Activated T-cell treated with anti-CD3 and anti-CD28 coated beads for 1 hour (primary cell): ENCODE measurements around the gene MAP3K10.
"Not testable (repeated sequence)": the region's sequence is repeated elsewhere in the genome, so short reads cannot be mapped to it uniquely, and the experiment has no call there.

Experiments used
- DNase-seq: peaks from one replicate; pipeline ENCODE4 v3.0.0-alpha.2; 2020; ENCODE audit warnings: low read depth

MAP3K10 gene

DNA sequence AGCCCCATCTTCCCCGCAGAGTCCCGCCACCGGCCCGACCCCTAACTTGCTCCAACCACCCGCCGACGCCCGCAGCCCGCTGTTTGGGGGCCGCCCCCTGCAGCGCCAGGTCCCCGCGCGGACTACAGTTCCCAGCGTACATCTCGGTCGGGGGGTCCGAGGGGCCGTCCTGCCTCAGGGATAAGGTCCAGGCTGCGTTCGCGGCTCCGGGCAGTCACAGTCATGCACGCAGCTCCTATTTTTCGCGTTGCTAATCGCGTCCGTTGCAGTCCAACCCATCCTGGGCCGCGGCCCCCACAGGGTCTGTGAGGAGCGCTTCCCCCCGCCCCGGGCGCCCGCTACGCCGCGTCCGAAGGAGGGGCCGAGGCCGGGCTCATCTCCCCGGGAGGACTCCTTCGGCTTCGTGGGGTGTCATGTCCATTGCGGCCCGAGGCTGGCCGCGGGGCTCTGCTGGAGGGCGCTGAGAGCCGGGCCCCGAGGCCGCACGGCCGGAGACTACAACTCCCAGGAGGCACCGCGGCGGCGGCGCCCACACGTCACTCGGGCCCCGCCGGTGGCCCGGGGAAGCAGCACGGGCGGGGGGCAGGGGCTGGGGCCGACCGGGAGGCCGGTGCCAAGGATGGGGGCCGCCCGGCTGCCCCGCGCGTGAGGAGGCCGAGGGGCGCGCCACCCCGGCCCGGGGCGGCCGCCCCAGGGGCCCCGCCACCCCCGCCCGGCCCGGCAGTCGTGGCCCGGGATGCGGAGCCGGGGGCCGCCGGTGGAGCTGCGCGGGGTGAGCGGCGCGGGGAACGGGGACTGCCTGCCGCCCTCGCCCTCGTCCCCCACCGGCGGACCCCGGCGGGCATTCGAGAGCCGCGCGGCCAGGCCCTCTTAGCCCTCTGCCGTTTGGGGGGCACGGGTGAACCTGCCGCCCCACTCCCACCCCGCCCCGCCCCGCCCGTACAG lies at the start of gene MAP3K10:
TSS of gene MAP3K10 (plus strand) at position 536 of the 945 bp plus-strand sequence. CDS start 606 bp downstream, outside the sequence.
- DNase-seq: peak; percentile 52

- DNase-seq: no peak
Measured at GRCh38 chr19:40141551-40141950, 49.7 kb upstream of the MAP3K10 start.

DNA sequence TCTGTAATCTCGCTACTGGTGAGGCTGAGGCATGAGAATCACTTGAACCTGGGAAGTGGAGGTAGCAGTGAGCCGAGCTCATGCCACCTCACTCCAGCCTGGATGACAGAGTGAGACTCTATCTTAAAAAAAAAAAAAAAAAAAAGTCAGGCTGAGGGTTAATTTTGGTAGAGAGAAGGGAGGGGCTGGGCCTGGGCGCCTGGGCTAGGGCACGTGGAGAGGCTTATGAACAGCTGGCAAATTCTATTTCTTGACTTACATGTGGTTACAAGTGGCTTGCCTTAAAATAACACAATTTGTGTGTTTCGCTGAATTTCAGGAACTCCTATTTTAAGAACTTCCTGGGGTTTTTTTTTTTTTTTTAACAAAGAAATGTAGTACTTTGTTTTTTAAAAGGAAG lies 47.6 kb upstream of the MAP3K10 start:
- DNase-seq: no peak

GRCh38 chr19:40144151-40144550 lies 47.1 kb upstream of the MAP3K10 start:
- DNase-seq: no peak

- DNase-seq: no peak
Measured at GRCh38 chr19:40144947-40145748, 46.1 kb upstream of the MAP3K10 start.

GRCh38 chr19:40145749-40146029 lies 45.5 kb upstream of the MAP3K10 start:
- DNase-seq: not testable (repeated sequence)

GRCh38 chr19:40147338-40147692 lies 43.9 kb upstream of the MAP3K10 start:
- no peak for DNase-seq

- DNase-seq: no peak
Measured at GRCh38 chr19:40147693-40148347, 43.4 kb upstream of the MAP3K10 start.

DNA sequence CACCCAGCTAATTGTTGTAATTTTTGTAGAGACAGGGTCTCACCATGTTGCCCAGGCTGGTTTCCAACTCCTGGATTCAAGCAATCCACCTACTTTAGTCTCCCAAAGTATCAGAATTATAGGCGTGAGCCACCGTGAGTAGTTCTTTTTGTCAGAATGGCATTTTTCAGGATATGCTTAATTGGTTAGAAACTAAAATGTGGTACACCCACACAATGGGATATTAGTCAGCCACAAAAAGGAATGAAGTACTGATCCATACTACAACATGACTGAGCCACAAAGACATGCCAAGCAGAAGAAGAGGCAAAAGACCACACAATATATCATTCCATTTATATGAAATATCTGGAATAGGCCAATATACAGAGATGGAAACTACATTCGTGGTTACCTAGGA lies 41.7 kb upstream of the MAP3K10 start:
- DNase-seq: no peak

DNA sequence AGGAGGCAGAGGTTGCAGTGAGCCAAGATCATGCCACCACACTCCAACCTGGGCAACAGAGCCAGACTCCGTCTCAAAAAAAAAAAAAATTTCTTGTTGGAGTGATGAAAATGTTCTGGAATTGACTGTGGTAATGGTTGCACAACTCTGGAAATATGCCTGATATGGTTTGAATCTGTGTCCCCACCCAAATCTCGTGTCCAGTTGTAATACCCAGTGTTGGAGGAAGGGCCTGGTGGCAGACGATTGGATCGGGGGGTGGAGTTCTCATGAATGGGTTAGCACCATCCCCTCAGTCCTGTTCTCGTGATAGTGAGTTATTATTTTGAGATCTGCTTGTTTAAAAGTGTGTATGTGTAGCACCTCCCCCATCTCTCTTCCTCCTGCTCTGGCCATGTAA lies 41.1 kb upstream of the MAP3K10 start:
- no peak for DNase-seq

DNA sequence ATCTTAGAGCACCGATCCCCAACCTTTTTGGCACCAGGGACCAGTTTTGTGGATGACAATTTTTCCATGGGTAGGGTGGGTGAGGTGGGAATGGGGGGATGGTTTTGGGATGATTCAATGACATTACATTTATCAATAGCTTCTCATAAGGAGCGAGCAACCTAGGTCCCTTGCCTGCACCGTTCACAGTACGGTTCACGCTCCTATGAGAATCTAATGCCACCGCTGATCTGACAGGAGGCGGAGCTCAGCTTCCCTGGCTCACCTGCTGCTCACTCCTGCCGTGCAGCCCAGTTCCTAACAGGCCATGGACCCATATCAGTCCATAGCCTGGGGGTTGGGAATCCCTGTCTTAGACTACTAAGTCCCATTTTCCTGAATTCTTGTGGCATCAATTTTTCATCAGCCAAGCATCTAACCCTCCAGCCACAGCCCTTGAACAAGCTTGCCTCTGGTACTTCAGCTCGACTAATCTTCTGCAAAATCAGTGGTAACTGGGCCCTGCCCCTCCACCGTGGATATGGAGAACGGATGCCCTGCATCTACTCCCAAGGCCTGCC lies 37.0 kb upstream of the MAP3K10 start:
- DNase-seq: no peak

GRCh38 chr19:40155749-40156265 lies 35.4 kb upstream of the MAP3K10 start:
- no peak for DNase-seq

DNA sequence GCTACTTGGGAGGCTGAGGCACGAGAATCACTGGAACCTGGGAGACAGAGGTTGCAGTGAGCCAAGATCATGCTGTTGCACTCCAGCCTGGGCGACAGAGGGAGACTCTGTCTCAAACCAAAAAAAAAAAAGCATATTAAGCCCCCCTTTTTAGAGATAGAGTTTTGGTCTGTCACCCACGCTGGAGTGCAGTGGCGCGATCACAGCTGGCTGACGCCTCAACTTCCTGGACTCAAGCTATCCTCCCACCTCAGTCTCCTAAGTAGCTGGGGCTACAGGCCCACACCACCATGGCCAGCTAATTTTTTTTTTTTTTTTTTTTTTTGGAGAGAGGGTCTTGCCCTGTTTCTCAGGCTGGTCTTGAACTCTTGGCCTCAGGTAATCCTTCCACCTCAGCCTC lies 34.2 kb upstream of the MAP3K10 start:
- DNase-seq: no peak

DNA sequence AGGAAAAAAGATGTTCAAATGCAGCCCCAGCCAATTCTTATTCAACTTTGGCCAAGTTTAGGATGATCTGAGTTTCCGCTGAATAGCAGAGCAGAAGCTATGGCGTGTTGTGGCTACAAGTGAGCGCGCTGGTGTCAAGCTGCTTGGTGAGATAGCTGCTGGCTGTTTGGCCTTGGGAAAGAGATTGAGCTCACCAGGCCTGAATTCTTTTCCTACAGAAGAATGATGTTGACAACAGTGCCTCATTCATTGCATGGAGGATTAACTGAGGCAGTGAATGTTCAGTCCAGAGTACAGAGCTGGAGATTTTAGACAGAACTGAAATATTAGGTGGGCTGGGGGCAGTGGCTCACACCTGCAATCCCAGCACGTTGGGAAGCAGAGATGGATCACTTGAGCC lies 31.5 kb upstream of the MAP3K10 start:
- DNase-seq: no peak

DNA sequence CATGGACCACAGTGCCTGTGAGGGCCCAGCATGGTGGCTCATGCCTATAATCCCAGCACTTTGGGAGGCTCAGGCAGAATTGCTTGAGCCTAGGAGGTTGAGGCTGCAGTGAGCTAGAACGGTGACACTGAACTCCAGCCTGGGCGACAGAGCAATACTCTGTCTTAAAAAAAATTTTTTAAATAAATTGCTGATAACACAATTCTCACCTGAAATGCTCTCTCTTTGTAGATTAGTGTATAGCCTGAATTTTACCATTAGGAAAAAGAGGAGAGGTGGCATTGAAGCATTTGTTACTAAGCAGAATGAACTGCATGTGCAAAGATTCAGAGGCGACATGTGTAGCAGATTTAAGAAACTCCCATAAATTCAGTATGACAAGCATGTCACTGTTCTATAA lies 29.1 kb upstream of the MAP3K10 start:
- DNase-seq: no peak

DNA sequence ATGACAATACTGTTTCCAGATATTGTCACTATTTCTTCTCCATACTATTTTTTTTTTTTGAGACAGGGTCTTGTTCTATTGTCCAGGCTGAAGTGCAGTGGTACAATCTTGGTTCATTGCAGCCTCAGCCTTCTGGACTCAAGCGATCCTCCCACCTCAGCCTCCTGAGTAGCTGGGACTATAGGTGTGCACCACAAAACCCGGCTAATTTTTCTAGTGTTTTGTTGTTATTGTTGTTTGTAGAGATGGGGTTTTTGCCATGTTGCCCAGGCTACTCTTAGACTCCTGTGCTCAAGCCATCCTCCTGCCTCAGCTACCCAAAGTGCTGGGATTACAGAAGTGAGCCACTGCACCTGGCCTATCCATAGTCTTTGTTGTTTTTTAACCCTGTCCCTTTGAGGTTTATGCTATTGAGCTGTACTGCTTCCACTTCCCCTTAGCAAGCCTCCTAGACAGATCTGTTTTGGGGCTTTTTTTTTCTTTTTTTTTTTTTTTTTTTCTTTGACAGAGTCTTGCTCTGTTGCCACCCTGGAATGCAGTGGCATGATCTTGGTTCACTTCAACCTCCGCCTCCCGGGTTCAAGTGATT lies 27.6 kb upstream of the MAP3K10 start:
- no peak for DNase-seq

DNA sequence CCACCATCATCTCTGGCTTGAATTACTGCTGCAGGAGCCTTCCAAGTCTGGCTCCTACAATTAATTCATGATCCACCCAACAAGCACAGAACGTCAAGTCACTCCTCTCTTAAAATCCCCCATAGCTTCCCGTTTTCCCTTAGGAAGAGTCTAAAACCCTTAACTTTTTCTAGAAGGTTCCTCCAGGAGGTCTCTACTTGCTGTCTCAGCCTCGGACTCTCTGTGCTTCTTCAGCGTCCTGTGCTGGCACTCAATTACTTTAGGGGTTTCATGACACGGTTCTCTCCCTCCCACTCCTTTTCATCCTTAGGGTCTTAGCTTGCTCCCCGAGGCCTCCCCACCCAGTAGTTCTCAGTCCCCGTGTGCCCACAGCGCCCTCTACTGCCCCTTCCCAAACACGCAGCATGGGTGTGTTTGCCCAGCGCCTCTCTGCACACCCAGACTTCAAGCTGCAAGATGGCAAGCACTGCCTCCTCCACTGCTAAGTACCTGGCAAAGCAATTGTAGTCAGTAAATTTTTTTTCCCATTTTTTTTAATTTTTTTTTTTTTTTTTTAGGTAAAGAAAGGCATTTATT lies 25.8 kb upstream of the MAP3K10 start:
- peak; percentile 53 for DNase-seq

- not testable (repeated sequence) for DNase-seq
Measured at GRCh38 chr19:40169482-40170302, 21.5 kb upstream of the MAP3K10 start.

DNA sequence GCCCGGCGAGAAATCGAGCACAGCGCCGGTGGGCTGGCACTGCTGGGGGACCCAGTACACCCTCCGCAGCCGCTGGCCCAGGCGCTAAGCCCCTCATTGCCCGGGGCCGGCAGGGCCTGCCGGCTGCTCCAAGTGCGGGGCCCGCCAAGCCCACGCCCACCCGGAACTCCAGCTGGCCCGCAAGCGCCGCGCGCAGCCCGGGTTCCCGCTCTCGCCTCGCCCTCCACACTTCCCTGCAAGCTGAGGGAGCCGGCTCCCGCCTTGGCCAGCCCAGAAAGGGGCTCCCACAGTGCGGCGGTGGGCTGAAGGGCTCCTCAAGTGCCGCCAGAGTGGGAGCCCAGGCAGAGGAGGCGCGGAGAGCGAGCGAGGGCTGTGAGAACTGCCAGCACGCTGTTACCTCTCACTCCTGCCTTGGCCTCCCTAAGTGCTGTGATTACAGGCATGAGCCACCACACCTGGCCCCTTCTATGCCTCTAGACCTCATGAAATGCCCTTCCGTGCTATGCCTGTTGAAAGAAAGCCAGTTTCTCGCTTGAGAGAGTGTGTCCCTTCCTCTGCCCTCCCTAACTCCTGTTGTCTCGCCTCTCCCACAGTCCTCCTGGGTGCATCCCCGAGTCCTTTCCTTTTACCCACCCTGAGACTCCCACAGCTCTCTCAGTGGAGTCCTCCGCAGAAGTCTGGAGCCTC lies 20.8 kb upstream of the MAP3K10 start:
- DNase-seq: not testable (repeated sequence)

DNA sequence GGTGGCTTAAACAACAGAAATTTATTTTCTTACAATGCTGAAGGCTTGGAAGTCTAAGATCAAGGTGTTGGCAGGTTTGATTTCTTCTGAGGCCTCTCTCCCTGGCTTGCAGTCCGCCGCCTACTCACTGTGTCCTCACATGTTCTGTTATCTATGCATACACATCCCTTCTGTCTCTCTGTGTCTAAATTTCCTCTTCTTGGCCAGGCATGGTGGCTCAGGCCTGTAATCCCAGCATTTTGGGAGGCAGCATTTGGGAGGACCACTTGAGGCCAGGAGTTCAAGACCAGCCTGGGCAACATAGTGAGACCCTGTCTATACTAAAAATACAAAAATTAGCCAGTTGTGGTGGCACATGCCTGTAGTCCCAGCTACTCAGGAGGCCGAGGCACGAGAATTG lies 19.9 kb upstream of the MAP3K10 start:
- DNase-seq: not testable (repeated sequence)
